H1 (cell line): ENCODE results near the gene NCOA6. TPM values are rescaled to one million over a fixed set of nuclear protein-coding genes. Genes with fewer than 3 reads are reported as not detected.

Experiments
- CTCF ChIA-PET: fragments of 300-600 bp; sonication (Branson Sonifier 250); formaldehyde crosslinking; loops from one replicate; lab custom pipeline; 2021; ENCODE audit not compliant: partially characterized antibody; lab: Charles Lee
- POLR2A ChIA-PET: fragments of 300-600 bp; sonication (Branson Sonifier 250); formaldehyde crosslinking; loops from one replicate; lab custom pipeline; 2021; ENCODE audit warnings: inconsistent platforms; ENCODE audit not compliant: partially characterized antibody; lab: Charles Lee
- DNase-seq, 2 experiments: peaks; one replicate each; pipeline versions ENCODE4 v3.0.0 to v3.0.0-alpha.2; 2010 to 2022; ENCODE audit warnings: low spot score in 2 of 2, low read depth in 1 of 2, mixed read lengths in 1 of 2
- FAIRE-seq: peaks from 2 replicates; lab custom pipeline; 2011; peaks lifted over from hg19 to GRCh38; lab: Jason Lieb, UNC
- H2AFZ ChIP-seq: 2 replicates; pipeline ENCODE4 v1.8.1; 2012; ENCODE audit warnings: low read length, inconsistent platforms
- H2AK5ac ChIP-seq: 2 replicates; pipeline ENCODE4 v1.6.1; 2013; ENCODE audit warnings: low read depth, low read length
- H2BK120ac ChIP-seq: replicated peaks from 2 replicates; pipeline ENCODE3; 2013; ENCODE audit warnings: low read depth, low read length, inconsistent platforms
- H2BK12ac ChIP-seq: 2 replicates; pipeline ENCODE4 v1.6.1; 2013; ENCODE audit warnings: low read depth, low read length
- H2BK15ac ChIP-seq: 2 replicates; pipeline ENCODE4 v1.6.1; 2013; ENCODE audit warnings: low read length
- H2BK20ac ChIP-seq: 2 replicates; pipeline ENCODE4 v1.6.1; 2013; ENCODE audit warnings: low read length
- H2BK5ac ChIP-seq: 2 replicates; pipeline ENCODE4 v1.6.1; 2013; ENCODE audit warnings: low read depth, low read length
- H3K14ac ChIP-seq: 2 replicates; pipeline ENCODE4 v1.6.1; 2013; ENCODE audit warnings: inconsistent platforms; ENCODE audit not compliant: insufficient read length
- H3K18ac ChIP-seq: 2 replicates; pipeline ENCODE4 v1.6.1; 2013; ENCODE audit warnings: low read length; ENCODE audit errors: extremely low read depth
- H3K23ac ChIP-seq: 2 replicates; pipeline ENCODE4 v1.6.1; 2013; ENCODE audit warnings: inconsistent platforms; ENCODE audit not compliant: insufficient read length
- H3K23me2 ChIP-seq: 2 replicates; pipeline ENCODE4 v1.6.1; 2013; ENCODE audit warnings: low read depth, low read length
- H3K27ac ChIP-seq: 2 replicates; pipeline ENCODE4 v1.6.1; 2011; ENCODE audit warnings: low read depth, low read length, inconsistent platforms
- H3K27me3 ChIP-seq, 4 experiments: replicated peaks in 1 of 4; 1 replicate in 1 of 4; 2 replicates in 3 of 4; pipeline versions ENCODE4 v1.6.1 to v1.8.1; 2011 to 2013; ENCODE audit warnings: low read length in 3 of 4, mild to moderate bottlenecking in 3 of 4, inconsistent platforms in 2 of 4, mixed read lengths in 2 of 4, moderate library complexity in 1 of 4; ENCODE audit not compliant: control insufficient read depth in 3 of 4, insufficient read depth in 3 of 4; ENCODE audit errors: extremely low read depth in 1 of 4
- H3K36me3 ChIP-seq, 4 experiments: 2 replicates each; pipeline versions ENCODE4 v1.6.1 to v1.8.1; 2011 to 2013; ENCODE audit warnings: mild to moderate bottlenecking in 4 of 4, low read length in 3 of 4, moderate library complexity in 2 of 4, control low read depth in 1 of 4, inconsistent platforms in 1 of 4; ENCODE audit not compliant: insufficient read depth in 4 of 4, control insufficient read depth in 2 of 4
- H3K4ac ChIP-seq: replicated peaks from 2 replicates; pipeline ENCODE3; 2013; ENCODE audit warnings: low read length, low read depth, mixed read lengths, inconsistent platforms; ENCODE audit not compliant: insufficient read length
- H3K4me1 ChIP-seq, 4 experiments: replicated peaks in 1 of 4; 1 replicate in 1 of 4; 2 replicates in 3 of 4; pipeline versions ENCODE4 v1.6.1 to v1.8.1; 2011 to 2013; ENCODE audit warnings: low read length in 3 of 4, inconsistent platforms in 2 of 4, mixed read lengths in 1 of 4; ENCODE audit not compliant: insufficient read depth in 4 of 4, control insufficient read depth in 3 of 4
- H3K4me2 ChIP-seq, 2 experiments: 2 replicates each; pipeline versions ENCODE4 v1.6.1 to v1.8.1; 2011 to 2013; ENCODE audit warnings: low read depth in 2 of 2, low read length in 2 of 2, control low read depth in 1 of 2, inconsistent platforms in 1 of 2, mild to moderate bottlenecking in 1 of 2; ENCODE audit not compliant: insufficient read depth in 1 of 2
- H3K4me3 ChIP-seq, 4 experiments: fragments of 200-600, 300-600 bp in 1 of 4; sonication (generic), shearing (Covaris generic), sonication (Bioruptor Twin) in 1 of 4; 2 replicates each; pipeline versions ENCODE4 v1.5.1 to v1.8.1; 2011 to 2016; ENCODE audit warnings: low read length in 4 of 4, low read depth in 3 of 4, control low read depth in 2 of 4, inconsistent platforms in 2 of 4, mild to moderate bottlenecking in 2 of 4, mixed read lengths in 1 of 4, moderate library complexity in 1 of 4; ENCODE audit not compliant: insufficient read depth in 2 of 4; ENCODE audit errors: extremely low read depth in 1 of 4
- H3K56ac ChIP-seq: replicated peaks from 2 replicates; pipeline ENCODE3; 2013; ENCODE audit warnings: low read depth, mild to moderate bottlenecking, mixed read lengths, low read length, inconsistent platforms; ENCODE audit not compliant: insufficient read length
- H3K79me1 ChIP-seq: 2 replicates; pipeline ENCODE4 v1.6.1; 2013; ENCODE audit warnings: low read depth, low read length, control low read depth
- H3K79me2 ChIP-seq, 2 experiments: 2 replicates each; pipeline versions ENCODE4 v1.6.1 to v1.8.1; 2012 to 2013; ENCODE audit warnings: low read length in 2 of 2, mild to moderate bottlenecking in 2 of 2, inconsistent platforms in 1 of 2; ENCODE audit not compliant: insufficient read depth in 2 of 2, control insufficient read depth in 1 of 2
- H3K9ac ChIP-seq, 4 experiments: replicated peaks in 1 of 4; 1 replicate in 1 of 4; 2 replicates in 3 of 4; pipeline versions ENCODE4 v1.6.1 to v1.8.1; 2011 to 2013; ENCODE audit warnings: low read depth in 3 of 4, low read length in 3 of 4, control low read depth in 2 of 4, mild to moderate bottlenecking in 2 of 4, moderate library complexity in 2 of 4, inconsistent platforms in 1 of 4; ENCODE audit errors: extremely low read depth in 1 of 4
- H3K9me3 ChIP-seq, 2 experiments: 2 replicates each; pipeline versions ENCODE4 v1.6.1 to v1.8.1; 2012 to 2013; ENCODE audit warnings: mild to moderate bottlenecking in 2 of 2, moderate library complexity in 2 of 2, control low read depth in 1 of 2, inconsistent platforms in 1 of 2, low read depth in 1 of 2, low read length in 1 of 2, mixed read lengths in 1 of 2; ENCODE audit not compliant: insufficient read depth in 2 of 2
- H4K20me1 ChIP-seq, 2 experiments: replicated peaks in 1 of 2; 2 replicates each; pipeline versions ENCODE3 to v1.8.1; 2011 to 2013; ENCODE audit warnings: inconsistent platforms in 2 of 2, low read length in 2 of 2, mild to moderate bottlenecking in 1 of 2; ENCODE audit not compliant: insufficient read depth in 2 of 2, control insufficient read depth in 1 of 2
- H4K5ac ChIP-seq: 2 replicates; pipeline ENCODE4 v1.6.1; 2013; ENCODE audit warnings: low read length, low read depth, mixed read lengths, inconsistent platforms; ENCODE audit not compliant: insufficient read length
- H4K8ac ChIP-seq: 2 replicates; pipeline ENCODE4 v1.8.0; 2013; ENCODE audit warnings: mild to moderate bottlenecking, moderate library complexity, low read length, inconsistent platforms; ENCODE audit not compliant: insufficient read depth; ENCODE audit errors: extremely low read depth
- H4K91ac ChIP-seq: replicated peaks from 2 replicates; pipeline ENCODE3; 2013; ENCODE audit warnings: low read length, mixed read lengths, inconsistent platforms; ENCODE audit not compliant: insufficient read length
- BACH1 ChIP-seq: IDR thresholded peaks from 2 replicates; pipeline ENCODE4 v1.6.1; 2012; ENCODE audit warnings: low read length, improper control_type of control experiment
- CEBPB ChIP-seq: IDR thresholded peaks from 2 replicates; pipeline ENCODE4 v1.6.1; 2012; ENCODE audit warnings: low read depth, low read length
- CHD1 ChIP-seq: IDR thresholded peaks from 2 replicates; pipeline ENCODE4 v1.6.1; 2012; ENCODE audit warnings: low read depth, low read length, improper control_type of control experiment
- POLR2AphosphoS5 ChIP-seq: IDR thresholded peaks from 2 replicates; pipeline ENCODE4 v1.6.1; 2011; ENCODE audit warnings: low read depth, low read length
- RBBP5 ChIP-seq: IDR thresholded peaks from 2 replicates; pipeline ENCODE4 v1.7.1; 2012; ENCODE audit warnings: low read depth, mild to moderate bottlenecking, inconsistent platforms, low read length, moderate library complexity, borderline replicate concordance
- SP4 ChIP-seq: IDR thresholded peaks from 2 replicates; pipeline ENCODE4 v1.6.1; 2012; ENCODE audit warnings: low read length, inconsistent platforms
- TCF12 ChIP-seq: IDR thresholded peaks from 2 replicates; pipeline ENCODE4 v1.6.1; 2011; ENCODE audit warnings: low read depth, mild to moderate bottlenecking, low read length
- WGBS, 2 experiments: shearing (Covaris generic) in 1 of 2; methylation state at CpG; one replicate each; pipeline versions ENCODE4 v1.1.6 to v1.1.7; 2013 to 2015; ENCODE audit warnings: low lambda C conversion rate in 2 of 2, mixed read lengths in 2 of 2, inconsistent platforms in 1 of 2, low coverage in 1 of 2, missing lambda C conversion rate in 1 of 2; ENCODE audit not compliant: insufficient replicate concordance in 2 of 2, insufficient coverage in 1 of 2, insufficient read length in 1 of 2; ENCODE audit errors: extremely low coverage in 1 of 2, missing lambda C conversion rate in 1 of 2; 5-methylcytosine and 5-hydroxymethylcytosine counted together
- polyA plus RNA-seq, 7 experiments: library from polyadenylated mRNA; depleted of rRNA in 3 of 7; stranded (reverse) in 5 of 7; unstranded in 2 of 7; fragments of >200 nt in 5 of 7; fragments of 200-250 nt in 2 of 7; gene quantifications; 1 replicate in 5 of 7; 2 replicates in 1 of 7; 4 replicates in 1 of 7; pipeline versions ENCODE4 v1.2.1 to v1.2.3, GENCODE V29; 2011 to 2013; ENCODE audit warnings: missing spikeins in 2 of 7, mixed read lengths in 2 of 7
- total RNA-seq: library from RNA; stranded (reverse); fragmentation: NEBNext Ultra II Directional; extraction: Animal tissue kit (Norgen Biotek cat#: 25700); gene quantifications from 2 replicates; pipeline ENCODE4 v1.2.1, GENCODE V29; 2021
- TF ChIP-seq, protein P1 (sequence below): IDR thresholded peaks from 2 replicates; pipeline ENCODE4 v1.6.1; 2011; ENCODE audit warnings: low read depth, mild to moderate bottlenecking, low read length; ENCODE audit not compliant: insufficient read depth

NCOA6 gene
- total and polyA plus RNA-seq, 2 of the 8 experiments (the other 6 are each of a cell fraction or from before 2014, with no cell fraction given), result 9.0 to 9.5 TPM

DNA sequence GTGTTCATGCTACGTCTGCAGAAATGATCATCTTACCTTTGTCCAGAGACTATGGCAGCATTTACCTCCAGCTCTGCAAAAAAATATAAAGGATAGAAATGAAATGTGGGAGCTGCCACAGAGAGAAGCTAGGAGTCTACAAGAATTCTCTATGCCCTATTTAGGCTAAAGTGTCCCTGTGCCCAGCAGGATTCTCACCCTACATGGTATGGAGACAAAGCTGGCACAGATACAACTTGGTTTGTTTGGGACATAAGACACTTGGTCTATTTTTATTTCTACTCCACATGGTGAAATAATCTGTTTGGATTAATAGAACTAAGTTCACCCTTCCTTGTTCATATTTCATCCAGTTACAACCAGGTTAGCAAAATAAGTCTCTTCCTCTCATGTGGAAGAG, 92.9 kb downstream of the NCOA6 start:
- Histone ChIP-seq H3K56ac (no peak overlapping the region), H4K20me1 (no peaks in the 10 kb centered on the region), H2BK5ac (no peak overlapping the region), H2BK120ac (no peak overlapping the region), H2AFZ (no peak overlapping the region), H3K23me2 (no peaks in the 10 kb centered on the region), H3K36me3 (peaks cover 0 to 3% (median 0%) of the 10 kb centered on the region in 4 experiments; a peak in 1 of 8 replicates), H3K79me2 (no peaks in the 10 kb centered on the region), H3K4me3 (no peak overlapping the region), H3K9me3 (no peaks in the 10 kb centered on the region), H3K9ac (no peak overlapping the region), H3K27me3 (no peaks in the 10 kb centered on the region), H2BK20ac (no peak overlapping the region), H3K4me1 (no peaks in the 10 kb centered on the region), H4K8ac (no peak overlapping the region), H2AK5ac (no peak overlapping the region), H3K14ac (no peak overlapping the region), H3K27ac (no peak overlapping the region), H3K79me1 (no peaks in the 10 kb centered on the region), H3K4me2 (no peak overlapping the region), H4K91ac (no peak overlapping the region), H3K18ac (no peak overlapping the region), H3K4ac (no peak overlapping the region), H2BK12ac (no peak overlapping the region), H2BK15ac (no peak overlapping the region), H3K23ac (no peak overlapping the region), H4K5ac (no peak overlapping the region)
- TF ChIP-seq CHD1 (no peak), CEBPB (no peak), RBBP5 (no peak), POLR2AphosphoS5 (no peak), SP4 (no peak), BACH1 (no peak), TCF12 (no peak)
- TF ChIP-seq, protein P1, sequence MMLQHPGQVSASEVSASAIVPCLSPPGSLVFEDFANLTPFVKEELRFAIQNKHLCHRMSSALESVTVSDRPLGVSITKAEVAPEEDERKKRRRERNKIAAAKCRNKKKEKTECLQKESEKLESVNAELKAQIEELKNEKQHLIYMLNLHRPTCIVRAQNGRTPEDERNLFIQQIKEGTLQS, result no peak
- 82% methylated on average over 1 of the region's 1 CpG; no CpG with 5 or more reads in 1 of the 2 experiments for WGBS, 2 experiments
- ChIA-PET CTCF (interaction anchor here (0.8 to 1.2 kb wide), 2 partner anchors 17 to 37 kb away, joined by 3 to 4 read pairs; no protein-coding TSS in a partner anchor), POLR2A (interaction anchor here (1.1 kb wide), 1 partner anchor 120 kb away, joined by 3 read pairs; no protein-coding TSS in a partner anchor)
- DNase-seq (no peak), FAIRE-seq (no peak)
